Hepatocyte (in vitro differentiated cells): ENCODE results near the gene SH3PXD2B. TPM values are rescaled to one million over a fixed set of nuclear protein-coding genes. Genes with fewer than 3 reads are reported as not detected.

Experiments used
- DNase-seq: peaks from one replicate; pipeline ENCODE4 v3.0.0-alpha.2; 2016; ENCODE audit warnings: low spot score
- H2AFZ ChIP-seq: fragments of 200-600 bp; sonication (generic); 2 replicates; pipeline ENCODE4 v1.6.0; 2016; ENCODE audit warnings: antibody characterized with exemption, mild to moderate bottlenecking
- H3K27ac ChIP-seq: fragments of 200-600 bp; sonication (generic); 2 replicates; pipeline ENCODE4 v1.5.1; 2016; ENCODE audit warnings: mild to moderate bottlenecking
- H3K27me3 ChIP-seq: fragments of 200-600 bp; sonication (generic); 2 replicates; pipeline ENCODE4 v1.6.1; 2016
- H3K36me3 ChIP-seq: fragments of 200-600 bp; sonication (generic); replicated peaks from 2 replicates; pipeline ENCODE4 v1.5.1; 2016; ENCODE audit warnings: low read depth; ENCODE audit not compliant: insufficient read depth
- H3K4me1 ChIP-seq: fragments of 200-600 bp; sonication (generic); 2 replicates; pipeline ENCODE4 v1.5.1; 2016; ENCODE audit warnings: mild to moderate bottlenecking, moderate library complexity; ENCODE audit not compliant: insufficient read depth
- H3K4me2 ChIP-seq: fragments of 200-600 bp; sonication (generic); 2 replicates; pipeline ENCODE4 v1.6.0; 2016
- H3K4me3 ChIP-seq: fragments of 200-600 bp; sonication (generic); 2 replicates; pipeline ENCODE4 v1.5.1; 2016; ENCODE audit warnings: mild to moderate bottlenecking
- H3K79me2 ChIP-seq: fragments of 200-600 bp; sonication (generic); 2 replicates; pipeline ENCODE4 v1.6.0; 2017; ENCODE audit warnings: mild to moderate bottlenecking
- H3K9me2 ChIP-seq: fragments of 200-600 bp; sonication (generic); replicated peaks from 2 replicates; pipeline ENCODE4 v1.6.0; 2017; ENCODE audit warnings: mild to moderate bottlenecking; ENCODE audit not compliant: insufficient read depth
- H3K9me3 ChIP-seq: fragments of 200-600 bp; sonication (generic); 2 replicates; pipeline ENCODE4 v1.5.1; 2016; ENCODE audit warnings: low read depth, mild to moderate bottlenecking
- H4K20me1 ChIP-seq: fragments of 200-600 bp; sonication (generic); 2 replicates; pipeline ENCODE4 v1.6.0; 2016; ENCODE audit warnings: mild to moderate bottlenecking; ENCODE audit not compliant: insufficient read depth, poor library complexity, severe bottlenecking
- CTCF ChIP-seq: fragments of 200-600 bp; sonication (generic); IDR thresholded peaks from 2 replicates; pipeline ENCODE4 v1.5.1; 2016; ENCODE audit warnings: antibody characterized with exemption, mild to moderate bottlenecking; ENCODE audit not compliant: poor library complexity
- EZH2 ChIP-seq: fragments of 200-600 bp; sonication (generic); IDR thresholded peaks from 2 replicates; pipeline ENCODE4 v1.6.1; 2016; ENCODE audit warnings: antibody characterized with exemption, mild to moderate bottlenecking, borderline replicate concordance
- EZH2phosphoT487 ChIP-seq: fragments of 200-600 bp; sonication (generic); IDR thresholded peaks from one replicate; pipeline ENCODE4 v1.6.1; 2018; ENCODE audit warnings: antibody characterized with exemption, mild to moderate bottlenecking, low read depth, moderate library complexity; ENCODE audit not compliant: unreplicated experiment, severe bottlenecking
- WGBS: methylation state at CpG from one replicate; pipeline ENCODE4 v1.1.6; 2016; ENCODE audit warnings: low lambda C conversion rate; ENCODE audit errors: missing lambda C conversion rate; 5-methylcytosine and 5-hydroxymethylcytosine counted together
- polyA plus RNA-seq: library from polyadenylated mRNA; unstranded; fragments of >200 nt; fragmentation: Nextera tagmentation; extraction: Ambion mirVana; gene quantifications from 2 replicates; pipeline ENCODE4 v1.2.1, GENCODE V29; 2016
- total RNA-seq: library from RNA; depleted of rRNA; stranded (reverse); fragments of >200 nt; gene quantifications from 2 replicates; pipeline ENCODE4 v1.2.3, GENCODE V29; 2014

Gene SH3PXD2B
- total and polyA plus RNA-seq, 2 experiments from 2014 or later, result 27.8 to 28.5 TPM

GRCh38 chr5:172501708-172502320 lies 47.5 kb upstream of the SH3PXD2B start:
- DNase-seq, result no peak
- Histone ChIP-seq H3K36me3 (no peaks in the 10 kb centered on the region), H3K9me2 (no peaks in the 10 kb centered on the region), H3K9me3 (no peaks in the 10 kb centered on the region), H3K79me2 (no peaks in the 10 kb centered on the region), H3K4me1 (peaks cover 7% of the 10 kb centered on the region), H3K27me3 (no peaks in the 10 kb centered on the region), H3K27ac (no peak overlapping the region), H3K4me3 (no peak overlapping the region), H4K20me1 (no peaks in the 10 kb centered on the region), H2AFZ (no peak overlapping the region), H3K4me2 (no peak overlapping the region)
- TF ChIP-seq CTCF, result no peak
- TF ChIP-seq EZH2, result no peak
- TF ChIP-seq EZH2phosphoT487, result no peak
- 84% methylated on average over 7 of the region's 7 CpGs for WGBS

- H3K9me2 ChIP-seq, result no peaks in the 10 kb centered on the region
- no peaks in the 10 kb centered on the region for H3K79me2 ChIP-seq
- H2AFZ ChIP-seq, result no peak overlapping the region
- peaks cover 6% of the 10 kb centered on the region for H3K4me1 ChIP-seq
- no peaks in the 10 kb centered on the region for H3K9me3 ChIP-seq
- H3K27me3 ChIP-seq, result no peaks in the 10 kb centered on the region
- H3K4me3 ChIP-seq, result no peak overlapping the region
- H3K36me3 ChIP-seq, result no peaks in the 10 kb centered on the region
- H3K4me2 ChIP-seq, result no peak overlapping the region
- 93% methylated on average over 2 of the region's 2 CpGs for WGBS
- H4K20me1 ChIP-seq, result no peaks in the 10 kb centered on the region
- H3K27ac ChIP-seq, result no peak overlapping the region
- no peak for DNase-seq
- TF ChIP-seq EZH2phosphoT487 (no peak), EZH2 (no peak)
These were observed 45.0 kb upstream of the SH3PXD2B start for GRCh38 chr5:172499287-172499686.

- H3K27ac ChIP-seq, result no peak overlapping the region
- H3K4me2 ChIP-seq, result no peak overlapping the region
- no peak for DNase-seq
- no peaks in the 10 kb centered on the region for H3K36me3 ChIP-seq
- H2AFZ ChIP-seq, result no peak overlapping the region
- H3K9me2 ChIP-seq, result no peaks in the 10 kb centered on the region
- no peak overlapping the region for H3K4me3 ChIP-seq
- H3K27me3 ChIP-seq, result no peaks in the 10 kb centered on the region
- H4K20me1 ChIP-seq, result no peaks in the 10 kb centered on the region
- H3K4me1 ChIP-seq, result no peaks in the 10 kb centered on the region
- H3K9me3 ChIP-seq, result no peaks in the 10 kb centered on the region
- 95% methylated on average over 12 of the region's 12 CpGs for WGBS
- TF ChIP-seq CTCF, result no peak
- H3K79me2 ChIP-seq, result no peaks in the 10 kb centered on the region
These were observed 44.3 kb upstream of the SH3PXD2B start for GRCh38 chr5:172498431-172499129.

- no peaks in the 10 kb centered on the region for H3K9me3 ChIP-seq
- H3K27ac ChIP-seq, result no peak overlapping the region
- no peaks in the 10 kb centered on the region for H3K4me1 ChIP-seq
- no peak overlapping the region for H3K4me2 ChIP-seq
- no peak overlapping the region for H2AFZ ChIP-seq
- no peaks in the 10 kb centered on the region for H4K20me1 ChIP-seq
- H3K79me2 ChIP-seq, result no peaks in the 10 kb centered on the region
- no peaks in the 10 kb centered on the region for H3K9me2 ChIP-seq
- H3K36me3 ChIP-seq, result no peaks in the 10 kb centered on the region
- 93% methylated on average over 14 of the region's 14 CpGs for WGBS
- no peaks in the 10 kb centered on the region for H3K27me3 ChIP-seq
- no peak for TF ChIP-seq EZH2phosphoT487
- no peak for TF ChIP-seq EZH2
- TF ChIP-seq CTCF, result no peak
- H3K4me3 ChIP-seq, result no peak overlapping the region
- no peak for DNase-seq
These were observed 43.4 kb upstream of the SH3PXD2B start for GRCh38 chr5:172497591-172498255.
